ENCODE results near the gene VEGFC. TPM values are rescaled to one million over a fixed set of nuclear protein-coding genes. Genes with fewer than 3 reads are reported as not detected.

VEGFC gene
- total and polyA plus RNA-seq, 2 experiments from 2014 or later: 3.5 to 4.9 TPM

- Histone ChIP-seq H3K27me3 (no peaks in the 10 kb centered on the region), H3K4me3 (no peak overlapping the region), H3K9me3 (ENCODE audit: low read depth) (peaks cover 5% of the 10 kb centered on the region), H3K36me3 (no peaks in the 10 kb centered on the region), H3K4me1 (ENCODE audit: low read depth) (no peaks in the 10 kb centered on the region), H3K27ac (no peak overlapping the region)
- no peak for TF ChIP-seq CTCF (IDR thresholded peaks at IDR 0.05; ENCODE audit: low read depth, low read length)
- no peak for DNase-seq (ENCODE audit: low read depth in 1 of 2, low spot score in 1 of 2)
Measured at GRCh38 chr4:176806778-176807375, 14.2 kb upstream of the VEGFC start.

GRCh38 chr4:176805155-176805554 is 12.4 kb upstream of the VEGFC start:
- Histone ChIP-seq H3K9me3 (ENCODE audit: low read depth) (peaks cover 5% of the 10 kb centered on the region), H3K27ac (no peak overlapping the region), H3K36me3 (no peaks in the 10 kb centered on the region), H3K27me3 (no peaks in the 10 kb centered on the region), H3K4me1 (ENCODE audit: low read depth) (no peaks in the 10 kb centered on the region), H3K4me3 (no peak overlapping the region)
- peak in 1 of 2 donors; percentile 91 for DNase-seq (ENCODE audit: low read depth in 1 of 2, low spot score in 1 of 2)
- no peak for TF ChIP-seq CTCF (IDR thresholded peaks at IDR 0.05; ENCODE audit: low read depth, low read length)

- no peaks in the 10 kb centered on the region for H3K4me1 ChIP-seq (ENCODE audit: low read depth)
- no peaks in the 10 kb centered on the region for H3K27me3 ChIP-seq
- DNase-seq (ENCODE audit: low read depth in 1 of 2, low spot score in 1 of 2): no peak
- H3K27ac ChIP-seq: no peak overlapping the region
- no peak for TF ChIP-seq CTCF (IDR thresholded peaks at IDR 0.05; ENCODE audit: low read depth, low read length)
- H3K9me3 ChIP-seq (ENCODE audit: low read depth): no peaks in the 10 kb centered on the region
- H3K4me3 ChIP-seq: no peak overlapping the region
- H3K36me3 ChIP-seq: no peaks in the 10 kb centered on the region
Measured at GRCh38 chr4:176800891-176801534, 8.3 kb upstream of the VEGFC start.

- Histone ChIP-seq H3K27ac (no peak overlapping the region), H3K36me3 (no peaks in the 10 kb centered on the region), H3K9me3 (ENCODE audit: low read depth) (no peaks in the 10 kb centered on the region), H3K4me1 (ENCODE audit: low read depth) (no peaks in the 10 kb centered on the region), H3K27me3 (peaks cover 1% of the 10 kb centered on the region), H3K4me3 (no peak overlapping the region)
- TF ChIP-seq CTCF (IDR thresholded peaks at IDR 0.05; ENCODE audit: low read depth, low read length): no peak
- DNase-seq (ENCODE audit: low read depth in 1 of 2, low spot score in 1 of 2): no peak
Measured at GRCh38 chr4:176799653-176800052, 6.9 kb upstream of the VEGFC start.

- Histone ChIP-seq H3K36me3 (no peaks in the 10 kb centered on the region), H3K4me1 (ENCODE audit: low read depth) (no peaks in the 10 kb centered on the region), H3K27me3 (peaks cover 12% of the 10 kb centered on the region), H3K27ac (no peak overlapping the region), H3K4me3 (no peak overlapping the region), H3K9me3 (ENCODE audit: low read depth) (no peaks in the 10 kb centered on the region)
- DNase-seq (ENCODE audit: low read depth in 1 of 2, low spot score in 1 of 2): no peak
- TF ChIP-seq CTCF (IDR thresholded peaks at IDR 0.05; ENCODE audit: low read depth, low read length): no peak
Measured at GRCh38 chr4:176798540-176798939, 5.8 kb upstream of the VEGFC start.

All from cardiac muscle cell (in vitro differentiated cells and primary cell).